Measurements from ENCODE around the gene SPNS3.

The SPNS3 gene

GRCh38 chr17:4485676-4486646 lies 52.2 kb downstream of the SPNS3 start:
- in situ Hi-C loops (cut with MboI; ENCODE audit: low sequenced_read_pairs) = no loop called here

- in situ Hi-C loops (cut with MboI; ENCODE audit: low sequenced_read_pairs) = no loop called here
Measured at GRCh38 chr17:4487296-4487695, 53.6 kb downstream of the SPNS3 start.

- in situ Hi-C loops (cut with MboI; ENCODE audit: low sequenced_read_pairs) = no loop called here
Measured at GRCh38 chr17:4487820-4488716, 54.3 kb downstream of the SPNS3 start.

GRCh38 chr17:4488989-4489595 lies 55.4 kb downstream of the SPNS3 start:
- in situ Hi-C loops (cut with MboI; ENCODE audit: low sequenced_read_pairs) = no loop called here

- in situ Hi-C loops (cut with MboI; ENCODE audit: low sequenced_read_pairs) = no loop called here
Measured at GRCh38 chr17:4490109-4490591, 56.4 kb downstream of the SPNS3 start.

GRCh38 chr17:4490637-4491061 lies 56.9 kb downstream of the SPNS3 start:
- in situ Hi-C loops (cut with MboI; ENCODE audit: low sequenced_read_pairs) = no loop called here

- in situ Hi-C loops (cut with MboI; ENCODE audit: low sequenced_read_pairs) = no loop called here
Measured at GRCh38 chr17:4492721-4493561, 59.2 kb downstream of the SPNS3 start.

- in situ Hi-C loops (cut with MboI; ENCODE audit: low sequenced_read_pairs) = no loop called here
Measured at GRCh38 chr17:4497101-4497824, 63.5 kb downstream of the SPNS3 start.

- in situ Hi-C loops (cut with MboI; ENCODE audit: low sequenced_read_pairs) = no loop called here
Measured at GRCh38 chr17:4498461-4499397, 65.0 kb downstream of the SPNS3 start, which contains the start of gene SPNS2. Gene SPNS2 (plus strand): TSS chr17:4498881. CDS start chr17:4499048, 167 bp downstream.

- in situ Hi-C loops (cut with MboI; ENCODE audit: low sequenced_read_pairs) = no loop called here
Measured at GRCh38 chr17:4499431-4500190, 65.9 kb downstream of the SPNS3 start.

- in situ Hi-C loops (cut with MboI; ENCODE audit: low sequenced_read_pairs) = no loop called here
Measured at GRCh38 chr17:4500191-4500571, 66.4 kb downstream of the SPNS3 start.

GRCh38 chr17:4501295-4501949 lies 67.7 kb downstream of the SPNS3 start:
- in situ Hi-C loops (cut with MboI; ENCODE audit: low sequenced_read_pairs) = no loop called here

GRCh38 chr17:4502466-4503154 lies 68.9 kb downstream of the SPNS3 start:
- in situ Hi-C loops (cut with MboI; ENCODE audit: low sequenced_read_pairs) = no loop called here

GRCh38 chr17:4503283-4504025 lies 69.7 kb downstream of the SPNS3 start:
- in situ Hi-C loops (cut with MboI; ENCODE audit: low sequenced_read_pairs) = no loop called here

- in situ Hi-C loops (cut with MboI; ENCODE audit: low sequenced_read_pairs) = no loop called here
Measured at GRCh38 chr17:4504188-4504587, 70.4 kb downstream of the SPNS3 start.

GRCh38 chr17:4505187-4505586 lies 71.4 kb downstream of the SPNS3 start:
- in situ Hi-C loops (cut with MboI; ENCODE audit: low sequenced_read_pairs) = no loop called here
